ENCODE results near the gene STPG3. TPM values are rescaled to one million over a fixed set of nuclear protein-coding genes. Genes with fewer than 3 reads are reported as not detected.
"Not testable (repeated sequence)": the region's sequence is repeated elsewhere in the genome, so short reads cannot be mapped to it uniquely, and the experiment has no call there.

STPG3 gene
- total RNA-seq, 4 donors from 2014 or later, result not detected

- Histone ChIP-seq H3K27ac (replicated peaks in 1 of 4) (peak overlapping the region in 1 of 4 donors; percentile 1), H3K9me3 (no peaks in the 10 kb centered on the region), H3K36me3 (peaks cover under 1 to 4% (median 2%) of the 10 kb centered on the region in 4 donors), H3K4me1 (peaks cover 41 to 63% (median 51%) of the 10 kb centered on the region in 4 donors), H3K4me3 (peak overlapping the region; percentile 29 to 43 (median 37)), H3K27me3 (peaks cover 0 to 33% (median 9%) of the 10 kb centered on the region in 4 donors)
- DNase-seq (ENCODE audit: extremely low spot score), result no peak
- intact Hi-C loops (cut with DNase I), result no loop called here
- WGBS, result 86% methylated on average over 1 of the region's 11 CpGs
- TF ChIP-seq POLR2A (IDR thresholded peaks at IDR 0.05; ENCODE audit: low read depth), result no peak
- no peak for TF ChIP-seq EP300 (IDR thresholded peaks at IDR 0.05)
- no peak for TF ChIP-seq POLR2AphosphoS5 (IDR thresholded peaks at IDR 0.05)
- TF ChIP-seq CTCF (IDR thresholded peaks at IDR 0.05), result no peak
These were observed 14.1 kb upstream of the STPG3 start for GRCh38 chr9:137236936-137237421.

GRCh38 chr9:137237759-137238726 lies 13.0 kb upstream of the STPG3 start:
- TF ChIP-seq POLR2A (IDR thresholded peaks at IDR 0.05; ENCODE audit: low read depth) (no peak), POLR2AphosphoS5 (IDR thresholded peaks at IDR 0.05) (no peak), EP300 (IDR thresholded peaks at IDR 0.05) (no peak), CTCF (IDR thresholded peaks at IDR 0.05) (no peak)
- no peak for DNase-seq (ENCODE audit: extremely low spot score)
- Histone ChIP-seq H3K27ac (replicated peaks in 1 of 4) (no peak overlapping the region), H3K4me3 (no peak overlapping the region), H3K4me1 (peaks cover 51 to 74% (median 62%) of the 10 kb centered on the region in 4 donors), H3K27me3 (peaks cover 0 to 22% (median 5%) of the 10 kb centered on the region in 4 donors), H3K36me3 (peaks cover 11 to 15% (median 12%) of the 10 kb centered on the region in 4 donors), H3K9me3 (no peaks in the 10 kb centered on the region)
- 73% methylated on average over 6 of the region's 13 CpGs for WGBS
- intact Hi-C loops (cut with DNase I), result no loop called here

- Histone ChIP-seq H3K36me3 (peaks cover 13 to 25% (median 19%) of the 10 kb centered on the region in 4 donors), H3K27ac (replicated peaks in 1 of 4) (peak overlapping the region; percentile 95 to 98 (median 98)), H3K4me3 (peak overlapping the region; percentile 76 to 99 (median 83)), H3K4me1 (peaks cover 68 to 83% (median 77%) of the 10 kb centered on the region in 4 donors)
- 49% methylated on average over 27 of the region's 27 CpGs for WGBS
- H3K27me3 ChIP-seq; DNase-seq (ENCODE audit: extremely low spot score); intact Hi-C loops (cut with DNase I); H3K9me3 ChIP-seq: not testable (repeated sequence)
These were observed 11.4 kb upstream of the STPG3 start for GRCh38 chr9:137239541-137240200.

GRCh38 chr9:137240318-137240840 lies 10.7 kb upstream of the STPG3 start:
- intact Hi-C loops (cut with DNase I), result no loop called here

More at GRCh38 chr9:137240318-137240840, 10.7 kb upstream of the STPG3 start:
- no peaks in the 10 kb centered on the region for H3K9me3 ChIP-seq
- H3K27ac ChIP-seq (replicated peaks in 1 of 4), result peak overlapping the region; percentile 95 to 98 (median 98)
- WGBS, result 1% methylated on average over 16 of the region's 58 CpGs
- H3K36me3 ChIP-seq, result peaks cover 13 to 25% (median 19%) of the 10 kb centered on the region in 4 donors
- peak in 1 of 2 donors; percentile 36 for TF ChIP-seq POLR2AphosphoS5 (IDR thresholded peaks at IDR 0.05)
- no peak for TF ChIP-seq EP300 (IDR thresholded peaks at IDR 0.05)
- no peak for TF ChIP-seq CTCF (IDR thresholded peaks at IDR 0.05)
- peak; percentile 51 for TF ChIP-seq POLR2A (IDR thresholded peaks at IDR 0.05; ENCODE audit: low read depth)
- H3K4me3 ChIP-seq, result peak overlapping the region; percentile 76 to 99 (median 83)
- H3K4me1 ChIP-seq, result peaks cover 69 to 81% (median 76%) of the 10 kb centered on the region in 4 donors
- H3K27me3 ChIP-seq, result no peaks in the 10 kb centered on the region
- DNase-seq (ENCODE audit: extremely low spot score), result peak; percentile 93
